HG02798 (cell line): ENCODE measurements around the gene FGF21.

Source experiments
- ATAC-seq: cut with Tn5 transposase; IDR thresholded peaks from one replicate; pipeline ENCODE4 v1.9.1; 2021; ENCODE audit warnings: mild to moderate bottlenecking; ENCODE audit not compliant: unreplicated experiment, poor library complexity

The FGF21 gene

DNA sequence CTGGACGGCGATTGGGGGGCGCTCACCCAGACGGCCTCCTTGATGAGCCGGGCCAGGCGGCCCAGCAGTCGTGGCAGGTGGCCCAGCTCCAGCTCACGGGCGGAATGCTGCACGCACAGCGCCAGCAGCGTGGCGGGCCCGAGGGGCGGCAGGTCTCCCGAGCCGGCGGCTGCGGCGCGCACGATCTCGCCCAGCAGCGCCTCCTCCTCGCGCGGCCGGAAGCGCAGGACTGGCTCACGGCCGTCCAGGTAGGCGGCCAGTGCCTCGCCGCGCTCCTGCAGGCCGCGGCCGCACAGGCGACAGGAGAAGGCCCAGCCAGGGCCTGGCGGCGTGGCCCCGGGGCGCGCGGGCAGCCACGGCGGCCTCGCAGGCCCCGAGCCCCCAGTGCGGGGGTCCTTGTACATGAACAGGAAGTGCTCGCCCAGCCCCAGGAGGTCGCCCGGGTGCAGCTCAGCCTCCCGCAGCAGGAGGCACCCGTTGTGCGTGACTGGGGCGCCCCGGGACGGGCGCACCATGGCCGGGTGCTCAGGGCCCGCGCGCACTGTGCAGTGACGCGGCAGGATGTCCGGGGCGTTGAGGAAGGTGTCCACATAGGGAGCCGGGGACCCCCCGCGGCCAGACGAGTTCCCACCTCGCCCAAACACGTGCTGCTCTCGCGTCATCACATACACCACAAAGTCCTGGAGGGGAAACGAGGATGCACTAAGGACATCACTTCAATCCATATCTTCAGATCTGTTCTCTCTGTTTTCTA, 26.2 kb upstream of the FGF21 start:
- ATAC-seq = no peak

DNA sequence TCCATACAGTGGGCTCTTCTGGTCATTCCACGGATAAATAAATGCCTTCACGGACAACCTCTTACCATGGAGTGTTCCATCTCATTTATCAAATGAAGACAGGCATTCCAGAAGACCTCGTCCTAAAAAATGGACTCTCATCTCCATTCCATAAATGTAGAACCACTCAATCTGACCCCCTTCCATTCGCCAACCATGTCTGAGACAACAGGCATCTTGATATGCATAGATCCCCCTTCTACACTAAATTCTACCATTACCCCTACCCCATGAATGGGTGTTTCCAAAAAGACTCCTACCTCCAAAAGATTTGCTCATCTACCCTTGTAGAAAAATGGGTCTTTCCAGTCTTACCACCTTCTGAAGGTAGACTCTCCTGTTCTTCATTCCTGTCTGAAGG, 23.9 kb upstream of the FGF21 start:
- no peak for ATAC-seq

DNA sequence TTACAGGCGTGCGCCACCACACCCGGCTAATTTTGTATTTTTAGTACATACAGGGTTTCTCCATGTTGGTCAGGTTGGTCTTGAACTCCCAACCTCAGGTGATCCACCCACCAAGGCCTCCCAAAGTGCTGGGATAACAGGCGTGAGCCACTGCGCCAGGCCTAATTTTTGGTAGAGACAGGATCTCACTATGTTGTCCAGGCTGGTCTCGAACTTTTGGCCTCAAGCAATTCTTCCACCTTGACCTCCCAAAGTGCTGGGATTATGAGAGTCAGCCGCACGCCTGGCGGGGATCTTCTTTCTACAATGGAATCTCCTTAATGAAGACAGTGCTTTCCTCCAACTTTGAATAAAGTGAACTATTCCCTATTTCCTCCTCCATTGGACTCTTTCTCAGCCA, 20.7 kb upstream of the FGF21 start:
- no peak for ATAC-seq

DNA sequence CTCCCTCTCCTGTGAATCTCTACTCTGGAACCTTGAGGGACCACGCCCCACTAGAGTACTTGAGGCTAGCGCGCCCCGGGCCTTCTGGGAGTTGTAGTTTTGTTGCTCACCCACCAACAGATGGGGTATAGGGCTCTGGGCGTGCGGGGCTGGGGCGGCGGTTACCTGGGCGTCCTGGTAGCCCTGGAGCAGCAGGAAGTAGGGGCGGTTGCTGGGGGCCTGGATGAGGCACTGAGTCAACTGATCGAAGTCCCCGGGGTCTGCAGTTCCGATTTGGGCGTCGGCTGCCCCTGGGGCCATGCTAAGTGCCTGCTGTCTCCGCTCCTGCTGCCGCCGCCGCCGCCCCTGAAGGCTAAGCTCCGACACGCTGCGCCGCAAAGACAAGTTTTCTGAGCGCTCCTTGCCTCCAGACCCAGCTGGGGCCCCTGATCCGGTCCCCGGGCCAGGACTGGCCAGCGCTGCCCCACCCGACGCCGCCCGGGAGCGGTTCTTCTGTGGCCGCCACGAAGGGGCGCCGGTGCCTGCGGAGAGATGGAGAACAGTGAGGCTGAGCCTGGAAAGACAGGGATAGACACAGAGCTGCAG, 20.2 kb upstream of the FGF21 start:
- no peak for ATAC-seq

DNA sequence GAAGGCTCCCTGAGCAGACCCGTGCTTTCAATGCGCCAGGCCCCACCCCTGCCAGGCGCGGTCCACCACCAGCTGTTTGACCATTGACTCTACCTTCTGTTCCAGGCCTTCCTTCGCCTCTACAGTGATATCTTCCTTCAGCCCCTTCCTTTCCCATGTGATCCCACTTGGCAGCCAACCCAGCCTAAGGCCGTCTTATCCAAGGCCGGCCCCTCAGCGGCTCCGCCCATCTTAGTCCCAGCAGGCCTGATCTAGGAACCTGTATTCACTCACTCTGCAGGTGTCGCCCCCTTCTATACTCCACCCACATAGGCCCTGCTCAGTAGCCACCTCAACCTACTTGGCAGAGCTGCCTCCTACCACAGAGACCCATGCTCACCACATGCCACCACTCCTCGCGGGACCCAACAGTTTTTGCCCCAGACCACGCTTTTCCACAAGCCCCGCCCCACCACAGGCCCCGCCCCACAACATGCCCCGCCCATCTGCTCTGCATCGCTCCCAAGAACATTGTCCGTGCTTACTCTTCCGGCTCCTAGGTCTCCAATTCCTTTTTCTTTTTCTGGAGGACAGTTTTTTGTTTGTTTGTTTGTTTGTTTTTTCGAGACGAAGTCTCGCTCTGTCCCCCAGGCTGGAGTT, 17.8 kb upstream of the FGF21 start:
- ATAC-seq = no peak

DNA sequence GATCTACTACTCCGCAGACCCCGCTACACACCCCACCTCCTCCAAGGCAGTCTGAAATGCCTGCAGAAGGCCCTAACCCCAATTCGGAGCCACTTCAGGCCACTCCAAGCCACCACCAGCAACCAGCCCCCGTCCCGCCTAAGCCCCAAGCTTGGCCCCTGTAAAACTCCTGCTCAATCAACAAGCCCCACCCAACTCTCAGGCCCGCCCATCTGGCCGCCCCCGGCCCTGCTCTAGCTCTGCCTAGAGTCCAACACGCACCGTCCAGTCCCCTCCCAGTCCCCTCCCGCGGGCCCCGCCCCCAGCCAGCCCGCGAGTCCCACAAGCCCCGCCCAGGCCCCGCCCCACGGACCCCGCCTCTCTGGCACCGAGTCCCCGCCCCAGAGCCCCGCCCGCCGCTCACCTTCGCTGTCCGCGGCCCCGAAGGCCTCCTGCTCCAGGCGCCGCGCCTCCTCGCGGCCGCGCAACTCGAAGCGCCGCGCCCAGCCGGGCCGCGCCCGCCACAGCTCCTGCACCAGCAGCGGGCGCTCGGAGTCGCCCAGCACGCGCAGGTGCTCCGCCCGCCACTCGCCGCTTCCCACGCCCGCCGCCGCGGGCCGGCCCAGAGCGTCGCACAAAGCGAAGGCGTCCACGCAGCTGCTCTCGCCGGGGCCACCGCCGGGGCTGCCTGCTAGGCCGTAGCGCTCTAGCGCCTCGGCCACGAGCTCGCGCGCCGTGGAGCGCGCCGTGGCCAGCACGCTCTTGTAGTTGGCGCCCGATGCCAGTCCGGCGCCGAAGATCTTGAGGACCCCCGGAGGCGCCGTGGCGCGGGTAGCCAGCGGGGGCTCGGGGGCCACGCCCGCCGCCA, 16.5 kb upstream of the FGF21 start:
- peak; percentile 92 for ATAC-seq

DNA sequence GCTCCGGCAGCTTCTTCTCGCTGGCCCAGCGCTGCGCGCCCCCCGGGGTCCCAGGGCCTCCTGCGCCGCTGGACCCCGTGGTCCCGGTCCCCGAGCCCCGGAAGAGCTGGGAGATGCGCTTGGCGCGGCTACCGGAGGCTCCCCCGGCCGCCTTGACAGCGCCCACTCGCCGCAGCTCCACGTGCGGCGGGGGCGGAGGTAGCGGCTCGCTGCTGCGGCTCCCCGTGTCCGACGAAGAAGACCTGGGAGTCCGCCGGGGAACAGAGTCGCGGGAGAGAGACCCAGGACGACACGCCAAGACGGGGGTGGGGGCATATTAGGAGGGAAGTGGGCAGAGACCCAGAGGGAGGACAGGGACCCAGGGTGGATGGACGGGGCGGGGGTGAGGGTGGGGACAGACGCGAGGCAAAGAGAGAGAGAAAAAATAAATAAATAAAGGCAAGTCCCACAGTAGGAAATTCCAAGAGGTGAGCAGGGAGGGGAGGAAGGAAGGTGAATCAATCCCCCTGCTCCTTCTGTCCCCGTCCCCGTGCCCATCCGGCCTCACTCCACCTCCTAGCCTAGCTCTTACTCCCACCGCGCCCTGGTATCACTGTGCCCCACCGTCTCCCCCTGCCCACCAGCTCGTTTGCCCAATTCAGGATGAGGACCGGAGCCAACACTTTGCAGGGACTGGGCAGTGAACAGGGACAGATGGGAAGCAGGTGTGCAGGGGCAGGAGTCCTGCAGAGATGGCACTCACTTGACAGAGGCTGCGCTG, 15.7 kb upstream of the FGF21 start:
- ATAC-seq = peak; percentile 5

DNA sequence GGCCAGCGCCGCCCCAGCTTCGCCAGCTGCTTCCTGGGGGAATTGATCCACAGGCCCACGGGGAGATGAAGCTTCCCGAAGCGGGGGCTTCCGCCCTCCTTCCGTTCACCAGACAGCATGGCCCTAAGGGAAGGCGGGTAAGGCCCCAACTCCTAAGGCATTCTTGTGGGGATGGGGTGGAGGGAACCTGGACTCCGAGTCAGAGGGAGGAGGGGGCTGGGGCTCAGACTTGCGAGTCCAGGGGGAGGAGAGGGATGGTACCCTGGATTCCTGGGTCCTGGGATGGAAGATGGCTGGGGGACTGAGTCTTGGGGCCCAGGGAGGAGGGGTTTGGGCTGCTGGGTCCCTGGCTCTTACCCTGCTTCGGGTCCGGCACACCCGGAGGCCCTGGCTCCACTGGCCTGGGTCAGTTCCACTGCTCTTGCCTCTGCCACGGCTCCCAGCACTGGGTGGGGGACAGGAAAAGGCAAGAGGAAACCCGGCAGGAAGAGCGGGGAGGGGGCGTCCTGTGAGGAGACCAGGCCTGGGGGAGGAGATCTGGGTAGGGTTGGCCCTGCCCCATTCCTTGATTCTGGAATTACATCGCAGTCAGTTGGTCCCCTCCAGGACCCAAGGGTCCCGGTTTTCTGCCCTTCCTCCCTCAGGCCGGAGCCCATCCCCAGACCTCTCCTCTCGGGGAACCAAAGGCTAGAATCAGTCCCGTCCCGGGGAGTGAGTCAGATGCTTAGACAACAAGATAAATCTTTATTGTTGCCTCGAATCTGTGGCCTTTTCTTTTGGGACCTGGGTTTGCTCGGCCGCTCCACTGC, 15.0 kb upstream of the FGF21 start, which contains the start of gene RASIP1:
TSS of gene RASIP1 (minus strand) at position 447 of the 809 bp plus-strand sequence. CDS start at position 119, 328 bp downstream.
- ATAC-seq = no peak

DNA sequence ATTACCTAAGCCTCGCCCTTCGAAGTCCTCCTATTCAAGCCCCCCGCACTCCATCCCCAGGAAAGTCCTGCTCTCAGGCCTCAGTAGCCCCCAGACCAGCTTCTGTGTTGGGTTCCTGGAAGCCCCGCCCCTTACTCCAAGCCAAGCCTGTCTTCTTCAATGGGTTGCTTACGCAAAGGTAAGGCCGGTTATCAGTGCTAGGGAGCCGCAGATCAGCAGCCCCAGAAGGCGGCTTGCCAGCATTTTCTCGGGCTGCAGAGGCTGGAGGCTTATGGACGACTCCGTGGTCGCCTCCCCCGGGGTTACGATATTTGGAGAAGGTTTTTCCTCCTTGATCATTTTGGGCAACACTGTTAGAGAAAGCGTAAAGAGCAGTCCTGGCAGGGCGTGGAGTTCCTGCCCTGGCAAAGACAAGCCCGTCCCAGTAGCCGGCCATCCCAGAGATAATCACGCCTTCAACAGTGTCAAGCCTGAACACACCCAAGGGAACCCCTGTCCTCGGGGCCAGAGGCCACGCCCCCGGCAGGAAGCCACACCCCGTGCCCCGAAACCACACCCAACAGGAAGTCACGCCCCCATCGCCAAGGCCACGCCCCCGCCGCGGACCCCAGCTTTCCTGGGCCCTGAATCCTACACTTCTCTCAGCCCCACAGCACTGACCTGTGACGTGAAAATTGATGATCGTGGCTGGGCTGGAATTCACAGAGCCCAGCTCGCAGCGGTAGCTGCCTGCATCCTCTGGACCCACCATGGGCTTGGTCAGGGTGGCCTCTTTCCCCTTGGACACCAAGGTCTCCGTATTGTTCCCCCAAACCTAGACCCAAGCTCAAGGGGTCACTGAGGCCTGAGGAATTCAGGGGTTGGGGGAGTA, 14.0 kb upstream of the FGF21 start:
- no peak for ATAC-seq

DNA sequence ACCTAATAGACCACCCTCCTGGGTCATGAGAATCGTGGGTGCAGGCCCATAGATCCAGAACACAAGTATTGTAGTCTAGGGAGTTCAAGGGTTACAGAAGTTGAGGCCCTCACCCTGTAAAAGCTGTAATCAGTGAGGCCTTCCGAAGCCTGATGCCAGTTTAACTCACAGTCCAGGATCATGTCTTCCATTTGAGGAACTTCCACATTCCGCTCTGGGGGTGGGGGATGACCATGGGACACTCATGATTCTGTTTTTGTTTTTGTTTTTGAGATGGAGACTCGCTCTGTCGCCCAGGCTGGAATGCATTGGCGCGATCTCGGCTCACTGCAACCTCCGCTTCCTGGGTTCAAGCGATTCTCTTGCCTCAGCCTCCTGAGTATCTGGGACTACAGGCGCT, 13.2 kb upstream of the FGF21 start:
- no peak for ATAC-seq

DNA sequence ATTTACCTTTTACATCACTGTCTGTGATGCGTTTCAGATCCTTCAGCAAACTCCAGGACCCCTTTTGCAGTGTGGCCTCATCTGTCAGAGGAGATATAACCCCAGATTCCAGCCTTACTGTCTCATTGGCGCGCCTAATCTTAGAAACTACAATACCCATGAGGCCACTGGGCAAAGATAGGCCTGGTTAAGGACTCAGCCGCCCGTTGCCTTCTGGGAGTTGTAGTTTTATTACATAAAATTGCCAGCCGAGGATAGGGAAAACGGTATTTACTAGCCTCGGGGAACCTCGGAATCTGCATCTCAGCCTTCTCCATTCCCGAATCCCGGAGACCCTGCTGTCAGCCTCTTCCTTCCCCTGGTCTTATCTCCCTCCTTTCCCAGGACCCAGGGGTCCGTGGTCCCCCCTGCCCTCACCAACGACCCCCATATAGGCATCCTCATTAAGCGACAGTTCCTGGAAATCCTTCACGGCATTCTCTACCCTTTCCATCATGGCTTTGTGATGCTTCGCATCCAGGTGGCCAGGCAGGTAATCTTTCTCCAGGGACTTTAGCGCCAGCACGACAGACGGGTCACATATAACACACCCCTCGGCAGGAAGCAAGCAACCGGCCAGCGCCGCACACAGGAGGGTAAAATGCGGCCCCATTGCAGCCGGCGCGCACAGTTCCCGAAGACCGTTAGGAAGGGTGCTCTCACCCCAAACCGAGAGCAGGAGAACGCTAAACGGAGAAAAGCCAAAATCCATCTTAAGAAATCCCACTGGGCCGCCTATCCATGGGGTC, 9.9 kb upstream of the FGF21 start:
- no peak for ATAC-seq

DNA sequence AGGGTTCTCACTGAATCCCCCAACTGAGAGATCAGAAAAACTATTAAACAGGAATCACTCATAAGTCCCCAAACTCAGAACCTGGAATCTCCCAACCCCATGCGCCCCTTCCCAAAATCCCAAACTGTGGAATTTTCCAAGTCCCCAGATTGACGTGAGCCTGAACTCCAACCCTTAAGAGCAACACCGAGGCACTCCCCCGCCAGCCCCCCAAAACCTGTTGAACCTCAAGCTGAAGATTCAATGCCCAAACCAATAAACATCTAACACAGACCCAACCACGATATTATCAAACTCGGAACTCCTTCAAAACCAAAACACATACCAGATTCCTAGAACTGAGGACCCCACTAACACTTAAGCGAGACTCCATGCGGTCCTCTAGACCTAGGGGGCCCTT, 9.2 kb upstream of the FGF21 start:
- ATAC-seq = no peak

DNA sequence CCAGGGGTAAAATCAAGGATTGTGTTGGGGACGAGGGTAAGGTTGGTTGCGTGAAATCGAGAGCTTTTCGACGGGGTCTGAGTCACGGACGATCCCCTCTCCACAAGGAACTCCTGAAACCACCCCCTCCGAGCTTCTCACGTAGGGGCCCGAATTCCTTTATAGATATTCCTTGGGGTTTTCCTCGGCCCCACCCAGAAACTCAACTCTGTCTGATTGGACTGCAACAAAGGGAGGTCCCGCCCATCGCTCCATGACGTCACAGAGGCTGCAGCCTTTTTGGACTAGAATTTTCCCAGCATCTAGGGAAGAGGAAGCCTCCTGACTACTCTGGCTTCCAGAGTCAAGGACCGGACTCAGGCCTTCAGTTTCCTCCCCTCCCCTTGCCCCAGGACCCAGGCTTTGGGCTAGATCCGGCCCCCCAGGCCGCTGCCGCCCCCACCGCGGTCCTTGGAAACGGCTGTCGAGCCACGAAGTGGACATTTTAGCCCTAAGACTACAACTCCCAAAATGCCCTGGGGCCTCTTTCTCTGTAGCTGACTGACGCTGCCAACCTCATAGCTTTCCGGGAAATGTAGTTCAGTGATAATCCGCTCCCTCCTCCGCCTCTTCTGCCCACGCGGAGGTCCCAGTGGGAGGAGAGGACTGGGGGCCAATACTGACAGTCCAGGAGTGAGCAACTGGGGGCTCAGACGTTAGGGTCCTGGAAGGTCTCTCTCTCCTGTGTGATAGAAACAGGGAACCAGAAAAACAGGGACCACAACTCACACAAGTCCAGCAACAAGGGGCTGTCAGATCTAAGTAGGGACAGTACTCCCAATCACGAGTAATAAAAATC, 8.4 kb upstream of the FGF21 start, which contains the start of gene IZUMO1:
TSS of gene IZUMO1 (minus strand) at position 172 of the 838 bp plus-strand sequence. CDS start 1,050 bp downstream, outside the sequence.
- ATAC-seq = no peak

DNA sequence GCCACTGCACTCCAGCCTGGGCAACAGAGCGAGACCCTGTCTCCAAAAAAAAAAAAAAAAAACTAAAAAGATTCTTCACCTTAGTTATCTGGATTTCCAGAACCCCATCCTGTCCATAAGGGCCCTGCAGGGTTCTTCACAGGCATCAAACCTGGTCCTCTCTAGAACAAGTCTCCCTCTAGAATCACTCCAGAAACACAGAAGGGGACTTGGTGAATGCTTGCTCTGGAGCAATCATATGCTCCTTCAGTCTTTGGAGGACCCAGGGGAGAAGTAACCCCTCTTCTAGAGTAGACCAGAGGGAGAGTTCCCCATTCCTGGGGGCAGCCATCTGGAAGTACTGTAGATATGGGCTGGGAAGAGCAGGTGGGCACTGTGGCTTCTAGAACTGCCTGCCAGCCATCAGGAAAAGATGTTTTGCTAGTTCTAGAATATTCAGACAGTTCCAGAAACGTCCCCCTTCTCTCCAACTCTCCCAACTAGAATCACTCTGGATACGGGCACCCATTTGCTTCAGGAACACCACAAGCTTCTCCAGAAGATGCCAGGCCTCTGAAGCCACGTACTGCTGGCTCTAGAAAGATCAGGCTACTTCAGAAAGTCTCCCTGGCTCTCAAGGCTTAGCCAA, 5.6 kb upstream of the FGF21 start:
- ATAC-seq = no peak

DNA sequence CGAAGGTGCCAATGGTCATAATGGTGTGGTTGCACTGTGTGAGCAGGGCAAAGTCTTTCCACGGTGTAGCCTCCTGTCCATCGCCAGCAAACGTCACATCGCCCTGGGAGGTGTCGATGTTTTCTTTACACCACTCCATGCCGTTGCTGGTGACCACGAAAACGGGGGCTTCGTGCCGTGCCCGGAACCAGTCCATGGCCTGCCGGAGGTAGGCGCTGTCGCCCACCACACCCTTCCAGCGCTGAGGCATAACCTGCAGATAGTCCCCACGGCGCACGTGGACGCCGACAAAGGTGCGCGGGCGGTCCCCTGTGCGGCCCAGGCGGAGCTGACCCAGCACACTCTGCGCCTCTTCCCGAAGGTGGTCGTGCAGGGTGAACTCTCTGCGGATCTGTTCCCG, 5.0 kb upstream of the FGF21 start:
- ATAC-seq = no peak
